ENCODE measurements around the gene SLC10A7. TPM values are rescaled to one million over a fixed set of nuclear protein-coding genes. Genes with fewer than 3 reads are reported as not detected.

Gene SLC10A7
- total and polyA plus RNA-seq, 2 donors from 2014 or later = 1.9 to 15.1 TPM

DNA sequence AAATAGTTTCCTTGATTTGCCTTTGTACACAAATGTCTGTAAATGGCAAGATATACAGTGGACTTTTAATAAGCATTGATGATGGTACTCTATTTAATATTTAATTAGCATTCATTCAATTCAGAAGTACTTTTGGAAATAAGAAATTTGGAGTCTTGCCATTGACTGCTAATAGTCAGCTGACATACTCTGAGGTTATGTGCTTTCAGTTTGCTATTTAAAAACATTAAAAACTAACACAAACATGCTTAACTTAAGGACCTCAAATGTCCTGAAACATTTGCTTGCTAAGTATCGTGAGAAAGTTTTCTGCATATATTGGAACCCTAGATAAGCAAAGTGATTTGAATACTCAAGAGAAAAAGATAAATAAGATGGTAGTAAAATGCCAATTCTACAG is 242.8 kb downstream of the SLC10A7 start:
- H3K36me3 ChIP-seq (ENCODE audit: control insufficient read depth in 2 of 3, insufficient read depth in 3 of 3, low read length in 3 of 3) = no peaks in the 10 kb centered on the region
- no peak overlapping the region for H3K4me3 ChIP-seq (ENCODE audit: low read length in 3 of 3)
- FAIRE-seq (no peak), DNase-seq (no peak)
- intact Hi-C loops (cut with DNase I) = no loop called here
- no peaks in the 10 kb centered on the region for H3K27me3 ChIP-seq (ENCODE audit: control insufficient read depth, insufficient read depth, low read length)
- H3K9me3 ChIP-seq (ENCODE audit: control insufficient read depth in 2 of 3, insufficient read depth in 1 of 3, low read length in 3 of 3) = no peaks in the 10 kb centered on the region
- peaks cover 0 to 2% (median 0%) of the 10 kb centered on the region in 3 donors for H3K4me1 ChIP-seq (ENCODE audit: control insufficient read depth in 2 of 3, insufficient read depth in 2 of 3, low read depth in 1 of 3, low read length in 3 of 3)
- TF ChIP-seq, protein P1, sequence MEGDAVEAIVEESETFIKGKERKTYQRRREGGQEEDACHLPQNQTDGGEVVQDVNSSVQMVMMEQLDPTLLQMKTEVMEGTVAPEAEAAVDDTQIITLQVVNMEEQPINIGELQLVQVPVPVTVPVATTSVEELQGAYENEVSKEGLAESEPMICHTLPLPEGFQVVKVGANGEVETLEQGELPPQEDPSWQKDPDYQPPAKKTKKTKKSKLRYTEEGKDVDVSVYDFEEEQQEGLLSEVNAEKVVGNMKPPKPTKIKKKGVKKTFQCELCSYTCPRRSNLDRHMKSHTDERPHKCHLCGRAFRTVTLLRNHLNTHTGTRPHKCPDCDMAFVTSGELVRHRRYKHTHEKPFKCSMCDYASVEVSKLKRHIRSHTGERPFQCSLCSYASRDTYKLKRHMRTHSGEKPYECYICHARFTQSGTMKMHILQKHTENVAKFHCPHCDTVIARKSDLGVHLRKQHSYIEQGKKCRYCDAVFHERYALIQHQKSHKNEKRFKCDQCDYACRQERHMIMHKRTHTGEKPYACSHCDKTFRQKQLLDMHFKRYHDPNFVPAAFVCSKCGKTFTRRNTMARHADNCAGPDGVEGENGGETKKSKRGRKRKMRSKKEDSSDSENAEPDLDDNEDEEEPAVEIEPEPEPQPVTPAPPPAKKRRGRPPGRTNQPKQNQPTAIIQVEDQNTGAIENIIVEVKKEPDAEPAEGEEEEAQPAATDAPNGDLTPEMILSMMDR (IDR thresholded peaks at IDR 0.05; ENCODE audit: borderline replicate concordance, extremely low read depth, insufficient read depth) = no peak
- no peak overlapping the region for H3K9ac ChIP-seq (ENCODE audit: low read length in 3 of 3)
- H3K27ac ChIP-seq (ENCODE audit: low read depth in 2 of 2, low read length in 2 of 2) = no peak overlapping the region

DNA sequence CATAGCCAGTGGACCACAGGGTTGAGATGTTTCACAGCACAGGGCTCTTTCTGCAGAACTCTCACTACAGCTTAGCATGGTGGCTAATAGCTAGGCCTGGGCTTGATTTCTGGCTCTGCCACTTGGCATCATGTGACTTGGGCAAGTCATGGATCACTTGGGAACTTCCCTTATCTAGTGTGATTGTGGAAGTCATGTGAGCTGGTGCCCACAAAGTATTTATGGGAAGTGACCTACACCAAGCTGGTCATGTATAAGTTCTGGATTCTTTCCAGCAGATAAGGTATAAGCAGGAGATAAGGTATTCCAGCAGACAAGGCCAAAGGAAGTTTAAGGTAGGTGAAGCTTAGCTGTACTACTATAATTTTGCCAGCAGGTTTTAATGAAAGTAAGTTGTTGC is 246.4 kb downstream of the SLC10A7 start:
- Histone ChIP-seq H3K9ac (ENCODE audit: low read length in 3 of 3) (no peak overlapping the region), H3K36me3 (ENCODE audit: control insufficient read depth in 2 of 3, insufficient read depth in 3 of 3, low read length in 3 of 3) (no peaks in the 10 kb centered on the region), H3K4me1 (ENCODE audit: control insufficient read depth in 2 of 3, insufficient read depth in 2 of 3, low read depth in 1 of 3, low read length in 3 of 3) (peaks cover 0 to 2% (median 0%) of the 10 kb centered on the region in 3 donors), H3K27me3 (ENCODE audit: control insufficient read depth, insufficient read depth, low read length) (no peaks in the 10 kb centered on the region), H3K4me3 (ENCODE audit: low read length in 3 of 3) (no peak overlapping the region), H3K9me3 (ENCODE audit: control insufficient read depth in 2 of 3, insufficient read depth in 1 of 3, low read length in 3 of 3) (no peaks in the 10 kb centered on the region), H3K27ac (ENCODE audit: low read depth in 2 of 2, low read length in 2 of 2) (no peak overlapping the region)
- TF ChIP-seq, protein P1 (IDR thresholded peaks at IDR 0.05; ENCODE audit: borderline replicate concordance, extremely low read depth, insufficient read depth) = no peak
- DNase-seq (no peak), FAIRE-seq (no peak)
- intact Hi-C loops (cut with DNase I) = no loop called here

- Histone ChIP-seq H3K27me3 (ENCODE audit: control insufficient read depth, insufficient read depth, low read length) (no peaks in the 10 kb centered on the region), H3K4me1 (ENCODE audit: control insufficient read depth in 2 of 3, insufficient read depth in 2 of 3, low read depth in 1 of 3, low read length in 3 of 3) (peaks cover 0 to 2% (median 0%) of the 10 kb centered on the region in 3 donors), H3K9ac (ENCODE audit: low read length in 3 of 3) (no peak overlapping the region), H3K36me3 (ENCODE audit: control insufficient read depth in 2 of 3, insufficient read depth in 3 of 3, low read length in 3 of 3) (no peaks in the 10 kb centered on the region), H3K9me3 (ENCODE audit: control insufficient read depth in 2 of 3, insufficient read depth in 1 of 3, low read length in 3 of 3) (no peaks in the 10 kb centered on the region), H3K27ac (ENCODE audit: low read depth in 2 of 2, low read length in 2 of 2) (no peak overlapping the region), H3K4me3 (ENCODE audit: low read length in 3 of 3) (no peak overlapping the region)
- intact Hi-C loops (cut with DNase I) = no loop called here
- TF ChIP-seq, protein P1 (IDR thresholded peaks at IDR 0.05; ENCODE audit: borderline replicate concordance, extremely low read depth, insufficient read depth) = no peak
- DNase-seq (no peak), FAIRE-seq (no peak)
Observed at GRCh38 chr4:146274774-146275173, 247.0 kb downstream of the SLC10A7 start.
